ENCODE measurements around the gene IQGAP1. TPM values are rescaled to one million over a fixed set of nuclear protein-coding genes. Genes with fewer than 3 reads are reported as not detected.

IQGAP1 gene
- total RNA-seq, 1 experiment from 2014 or later, result 72.4 TPM

GRCh38 chr15:90396321-90396720 is 8.3 kb downstream of the IQGAP1 start:
- Histone ChIP-seq H2BK15ac (ENCODE audit: low read depth, low read length) (no peak overlapping the region), H4K8ac (replicated peaks; ENCODE audit: insufficient read length, low read depth, low read length) (no peak overlapping the region), H3K27ac (ENCODE audit: insufficient read length, low read depth, low read length) (no peak overlapping the region), H2BK12ac (ENCODE audit: insufficient read length, low read depth, low read length) (no peak overlapping the region), H3K23ac (ENCODE audit: insufficient read length, low read depth, low read length) (no peak overlapping the region), H3K27me3 (ENCODE audit: insufficient read depth, low read length) (no peaks in the 10 kb centered on the region), H2BK5ac (ENCODE audit: insufficient read length, low read length) (no peak overlapping the region), H2BK120ac (ENCODE audit: low read depth, low read length, poor library complexity, severe bottlenecking) (no peak overlapping the region), H2AFZ (ENCODE audit: low read length) (no peak overlapping the region), H3K14ac (ENCODE audit: insufficient read depth, low read length) (no peak overlapping the region), H4K91ac (ENCODE audit: insufficient read length, low read depth, low read length) (no peak overlapping the region), H2BK20ac (ENCODE audit: low read depth, low read length, poor library complexity, severe bottlenecking) (no peak overlapping the region), H3K9ac (ENCODE audit: extremely low read depth, insufficient read length, low read length) (no peak overlapping the region), H3K23me2 (ENCODE audit: insufficient read length, low read depth, low read length, poor library complexity, severe bottlenecking) (no peaks in the 10 kb centered on the region), H4K5ac (ENCODE audit: insufficient read length, low read depth, low read length) (no peak overlapping the region), H3K4me1 (ENCODE audit: insufficient read depth, low read length) (peaks cover 6% of the 10 kb centered on the region; the same call in 1 of the 2 replicates), H3K56ac (ENCODE audit: insufficient read length, low read depth, low read length) (no peak overlapping the region), H3K9me3 (ENCODE audit: control insufficient read depth, low read depth, low read length) (no peaks in the 10 kb centered on the region), H3K18ac (ENCODE audit: insufficient read length, low read depth, low read length) (no peak overlapping the region), H3K79me2 (ENCODE audit: insufficient read depth, low read length) (peaks cover 9% of the 10 kb centered on the region; the same call in 1 of the 2 replicates), H3K79me1 (ENCODE audit: insufficient read depth, low read depth, low read length, poor library complexity, severe bottlenecking) (no peaks in the 10 kb centered on the region), H4K20me1 (ENCODE audit: control insufficient read depth, insufficient read depth, insufficient read length) (no peaks in the 10 kb centered on the region), H3K4ac (ENCODE audit: low read depth, low read length) (no peak overlapping the region), H2AK5ac (ENCODE audit: insufficient read length, low read length) (no peak overlapping the region), H3T11ph (ENCODE audit: low read length) (no peak overlapping the region), H3K4me2 (ENCODE audit: insufficient read depth, insufficient read length, low read length) (no peak overlapping the region)
- Mint-ChIP-seq H3K36me3 (ENCODE audit: insufficient read depth in 1 of 3, low read depth in 3 of 3) (peaks cover 1 to 11% (median 4%) of the 10 kb centered on the region in 3 experiments; a peak in 4 of 7 replicates), H3K4me1 (peaks cover 62 to 63% of the 10 kb centered on the region in 2 experiments), H3K27me3 (ENCODE audit: low read depth) (no peaks in the 10 kb centered on the region; the same call in 1 of the 2 replicates), H3K9me3 (no peaks in the 10 kb centered on the region), H3K27ac (peak overlapping the region in 1 of 3 experiments; percentile 7; a peak in 2 of 7 replicates), H3K4me3 (no peak overlapping the region)
- no peak for DNase-seq
- TF ChIP-seq CTCF (conservative IDR thresholded peaks at IDR 0.05), result no peak
- WGBS (ENCODE audit: extremely low coverage, insufficient read length, low lambda C conversion rate), result no CpG with 5 or more reads among the region's 4 CpGs

All from H9 (cell line).